Measurements from ENCODE around the gene SP9.

SP9 gene

DNA sequence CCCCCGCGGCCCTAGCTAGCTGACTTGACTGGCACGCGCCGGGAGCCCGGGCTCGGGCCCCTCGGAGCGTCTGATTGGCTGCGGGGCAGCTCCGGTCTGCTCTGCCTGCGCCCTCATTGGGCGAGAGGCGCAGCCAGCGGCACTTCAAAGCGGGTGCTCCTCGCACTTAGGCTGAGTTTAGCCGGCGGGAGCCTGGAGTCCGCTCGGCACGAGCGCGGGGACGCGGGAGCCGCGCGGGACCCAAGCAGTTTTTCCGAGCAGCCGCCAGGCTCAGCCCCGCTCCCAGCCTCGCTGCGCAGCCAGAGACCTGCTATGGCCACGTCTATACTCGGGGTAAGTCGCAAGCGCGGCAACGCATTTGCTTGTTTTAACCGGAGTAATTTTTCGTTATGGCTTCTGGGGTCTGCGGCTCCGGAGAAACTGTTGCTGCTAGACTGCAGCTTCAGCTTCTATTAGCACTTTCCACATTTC, at the start of gene SP9:
Gene SP9, plus strand, starts transcription at position 174 of the 471 bp plus-strand sequence. Its CDS starts 139 bp downstream, at position 313.
- DNase-seq = no peak

DNA sequence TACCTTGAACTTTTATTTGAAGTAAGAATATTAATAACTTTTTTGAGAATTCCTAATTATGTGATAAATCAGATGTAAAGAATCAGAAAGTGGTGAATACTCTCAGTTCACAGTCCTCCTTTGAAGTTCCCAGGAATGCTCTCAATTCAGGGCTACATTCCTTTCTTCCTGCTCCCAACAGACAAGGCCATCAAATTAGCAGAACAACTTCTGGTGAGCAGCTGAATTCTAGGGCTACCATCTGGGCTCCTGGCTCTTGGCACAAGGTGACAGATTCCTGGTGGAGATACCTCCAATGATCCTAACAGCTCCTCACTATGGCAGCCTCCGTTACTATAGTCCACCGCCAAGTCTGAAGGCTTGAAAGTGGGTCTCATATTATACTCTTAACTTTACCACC, 48.6 kb upstream of the SP9 start:
- DNase-seq = no peak

DNA sequence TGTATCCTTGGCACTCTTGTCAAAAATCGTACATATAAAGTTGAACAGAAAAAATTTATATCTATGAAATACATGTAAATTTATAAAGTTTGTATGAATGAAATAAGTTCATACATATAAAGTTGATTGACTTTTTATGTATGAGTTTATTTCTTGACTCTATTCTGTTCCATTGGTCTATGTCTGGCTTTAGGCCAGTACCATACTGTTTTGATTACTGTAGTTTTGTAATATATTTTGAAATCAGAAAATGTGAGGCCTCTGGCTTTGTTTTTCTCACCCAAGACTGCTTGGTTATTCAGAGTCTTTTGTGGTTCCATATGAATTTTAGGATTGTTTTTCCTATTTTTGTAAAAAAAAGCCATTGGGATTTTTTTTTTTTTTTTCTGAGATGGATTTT, 41.8 kb upstream of the SP9 start:
- no peak for DNase-seq

DNA sequence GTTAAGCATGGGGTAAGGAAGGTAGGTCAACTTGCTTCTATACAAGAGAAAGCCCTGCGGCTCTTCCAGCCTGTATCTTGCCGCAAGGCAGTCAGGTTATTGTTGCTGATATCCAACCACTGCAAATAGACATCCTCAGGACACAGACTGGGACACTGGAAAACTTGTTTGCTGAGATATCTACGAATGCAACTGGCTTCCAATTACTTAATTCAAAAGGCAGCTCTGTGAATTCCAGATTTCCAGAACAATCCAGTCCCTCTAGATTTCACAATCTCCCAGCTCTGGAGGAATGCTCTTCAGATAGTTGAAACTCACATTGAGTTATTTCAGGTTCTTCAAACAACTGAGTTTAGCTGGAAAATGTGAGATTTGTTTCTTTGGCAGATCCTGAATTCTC, 34.6 kb upstream of the SP9 start:
- DNase-seq = no peak

DNA sequence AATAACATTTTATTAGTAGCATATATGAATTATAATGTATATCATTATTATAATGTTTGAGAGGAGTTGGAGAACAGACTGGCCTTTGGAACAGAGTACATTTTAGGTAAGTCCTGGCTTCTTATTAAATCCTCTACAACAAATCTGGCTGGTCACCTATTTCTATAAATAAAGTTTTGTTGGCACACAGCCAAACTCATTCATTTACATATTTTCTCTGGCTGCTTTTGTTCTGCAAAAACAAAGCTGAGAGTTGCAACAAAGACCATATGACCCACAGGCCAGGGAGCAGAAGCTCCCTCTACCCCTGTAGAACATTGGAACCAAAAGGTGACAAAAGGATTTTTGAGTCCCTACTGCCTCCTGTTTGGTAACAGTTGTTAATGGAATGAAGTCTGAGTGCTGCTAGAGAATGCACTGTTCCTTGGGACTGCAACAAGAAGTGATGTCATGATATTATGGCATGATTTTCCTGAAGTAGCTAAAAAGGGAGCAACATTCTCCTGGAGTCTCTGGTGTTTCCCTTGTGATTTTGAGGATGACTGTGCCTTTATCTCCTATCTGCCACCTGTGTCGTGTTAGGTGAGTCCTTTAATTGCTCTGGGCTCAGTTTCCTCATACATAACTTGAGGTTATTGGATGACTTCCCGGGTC, 22.0 kb upstream of the SP9 start:
- DNase-seq = no peak

DNA sequence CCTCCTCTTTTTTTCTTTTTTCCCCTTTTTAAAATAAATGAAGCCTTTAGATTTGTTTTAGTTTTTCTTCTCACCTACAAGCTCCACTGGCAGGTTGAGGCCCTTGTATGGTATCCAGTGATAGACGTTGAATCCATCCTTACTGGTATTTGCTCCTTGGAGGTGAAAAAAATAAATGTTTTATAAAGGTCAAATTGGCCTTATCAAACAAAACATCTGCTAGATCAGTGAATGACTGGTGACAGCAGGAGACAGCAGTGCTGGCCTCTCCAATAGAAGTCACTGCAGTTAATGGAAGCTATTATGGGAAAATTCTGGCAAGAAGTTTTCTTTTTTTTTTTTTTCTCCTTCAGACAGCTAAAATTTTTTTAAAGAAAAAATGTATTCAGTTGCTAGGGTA, 12.6 kb upstream of the SP9 start:
- DNase-seq = no peak

DNA sequence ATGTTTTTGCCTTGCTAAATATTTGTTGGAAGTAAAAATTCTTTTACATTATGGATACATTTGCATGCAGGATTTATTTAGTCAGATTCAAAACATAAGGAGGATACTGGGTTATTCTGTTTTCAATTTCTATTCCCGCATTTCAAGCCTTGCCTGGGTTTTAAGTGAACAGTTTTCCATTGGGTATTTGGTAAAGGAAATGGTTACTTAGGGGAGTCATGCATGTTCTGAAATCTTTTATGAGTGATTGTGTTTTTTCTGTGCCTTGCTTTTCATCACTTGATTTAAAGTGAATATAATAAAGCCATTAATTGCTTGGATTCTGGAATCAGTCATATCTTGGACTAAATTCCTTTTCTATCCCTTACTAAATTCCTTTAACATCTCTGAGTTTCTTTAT, 12.0 kb upstream of the SP9 start:
- no peak for DNase-seq

DNA sequence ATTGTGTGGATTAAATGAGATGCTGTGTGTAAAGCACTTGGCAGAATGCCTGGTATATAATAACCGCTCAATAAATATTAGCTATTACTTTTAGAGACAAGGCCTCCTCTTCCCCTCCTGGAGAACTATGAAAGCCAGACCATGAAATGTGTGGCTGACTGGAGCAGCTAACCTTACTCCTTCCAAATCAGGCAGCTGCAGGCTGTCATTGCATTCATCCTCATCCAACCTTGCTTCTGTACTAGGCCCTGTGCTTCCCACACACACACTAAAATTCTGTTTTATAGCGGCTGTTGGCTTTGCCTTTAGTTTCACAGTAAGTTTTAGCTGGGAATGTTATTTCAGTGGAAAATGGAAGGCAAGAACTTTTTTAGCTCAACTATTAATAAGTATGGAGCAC, 10.2 kb upstream of the SP9 start:
- no peak for DNase-seq

DNA sequence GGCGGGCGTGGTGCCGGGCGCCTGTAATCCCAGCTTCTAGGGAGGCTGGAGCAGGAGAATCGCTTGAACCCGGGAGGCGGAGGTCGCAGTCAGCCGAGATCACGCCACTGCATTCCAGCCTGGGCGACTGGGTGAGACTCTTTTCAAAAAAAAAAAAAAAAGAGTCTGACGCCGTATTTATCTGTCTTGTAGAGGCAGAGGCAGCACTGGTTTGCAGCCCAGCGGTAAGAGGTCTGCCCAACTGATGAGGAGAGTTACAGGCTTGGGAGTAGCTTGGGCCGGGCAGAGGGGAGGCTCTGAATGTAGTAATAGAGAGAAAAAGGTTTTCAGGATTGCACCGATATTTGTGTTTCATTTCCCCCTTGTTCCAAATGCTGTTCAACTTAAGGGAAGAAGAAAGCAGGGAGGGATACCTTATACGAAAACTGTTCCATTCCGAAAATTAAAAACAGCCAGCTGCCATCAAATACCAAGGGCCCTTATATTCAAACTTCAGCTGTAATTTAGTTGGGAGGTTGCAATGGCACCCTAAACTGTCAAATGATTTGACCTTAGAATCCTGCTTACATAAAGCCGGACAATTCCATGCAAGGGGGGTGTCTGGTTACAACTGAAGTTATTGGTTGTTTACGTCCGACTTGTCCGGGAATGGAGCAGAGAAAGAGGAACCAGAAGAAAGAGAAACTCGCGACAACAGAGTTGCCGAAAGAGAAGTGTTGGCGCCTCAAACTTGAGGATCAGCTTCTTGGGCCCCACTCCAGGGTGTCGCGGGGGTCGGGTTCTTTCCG, 9.2 kb upstream of the SP9 start:
- DNase-seq = no peak

DNA sequence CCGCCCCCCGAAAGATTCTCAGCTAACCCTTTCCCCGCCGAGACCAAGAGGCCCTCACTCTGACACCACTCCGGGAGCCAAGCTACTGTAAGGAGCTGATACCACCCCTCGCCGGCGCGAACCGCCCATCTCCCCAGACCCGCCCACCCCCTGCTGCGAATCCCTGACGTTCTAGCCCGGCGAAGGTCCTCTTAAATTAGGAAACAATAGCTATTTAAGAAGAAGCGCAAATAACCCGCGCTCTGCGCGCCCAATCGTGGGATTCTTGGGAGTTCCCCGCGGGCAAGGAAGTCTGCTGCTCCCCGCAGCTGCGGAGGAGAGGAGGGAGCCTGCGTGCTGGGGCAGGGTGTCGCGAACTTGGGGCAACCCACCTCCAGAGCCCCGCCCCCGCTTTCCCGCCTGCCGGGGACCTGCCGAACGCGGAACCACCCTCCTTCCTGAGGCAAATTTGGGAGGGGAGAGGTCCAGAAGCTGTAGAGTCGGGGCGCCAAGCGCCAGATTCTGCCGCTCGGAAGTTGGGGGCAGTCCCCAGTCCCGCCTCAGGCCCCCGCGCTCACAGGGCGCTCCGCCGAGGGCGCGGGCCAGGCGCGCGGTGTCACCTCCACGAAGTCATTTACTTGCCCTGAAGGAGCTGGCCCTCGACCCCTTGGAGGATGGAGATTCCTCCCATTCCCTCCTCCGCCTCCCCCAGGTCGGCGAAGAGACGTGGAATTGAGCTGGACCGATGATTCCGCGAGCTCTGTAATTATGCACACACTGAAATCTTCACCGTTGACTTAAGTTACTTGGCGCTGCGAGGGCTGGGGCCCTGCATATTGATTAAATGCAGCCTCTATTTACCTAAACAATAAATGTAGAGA, 8.4 kb upstream of the SP9 start:
- no peak for DNase-seq

DNA sequence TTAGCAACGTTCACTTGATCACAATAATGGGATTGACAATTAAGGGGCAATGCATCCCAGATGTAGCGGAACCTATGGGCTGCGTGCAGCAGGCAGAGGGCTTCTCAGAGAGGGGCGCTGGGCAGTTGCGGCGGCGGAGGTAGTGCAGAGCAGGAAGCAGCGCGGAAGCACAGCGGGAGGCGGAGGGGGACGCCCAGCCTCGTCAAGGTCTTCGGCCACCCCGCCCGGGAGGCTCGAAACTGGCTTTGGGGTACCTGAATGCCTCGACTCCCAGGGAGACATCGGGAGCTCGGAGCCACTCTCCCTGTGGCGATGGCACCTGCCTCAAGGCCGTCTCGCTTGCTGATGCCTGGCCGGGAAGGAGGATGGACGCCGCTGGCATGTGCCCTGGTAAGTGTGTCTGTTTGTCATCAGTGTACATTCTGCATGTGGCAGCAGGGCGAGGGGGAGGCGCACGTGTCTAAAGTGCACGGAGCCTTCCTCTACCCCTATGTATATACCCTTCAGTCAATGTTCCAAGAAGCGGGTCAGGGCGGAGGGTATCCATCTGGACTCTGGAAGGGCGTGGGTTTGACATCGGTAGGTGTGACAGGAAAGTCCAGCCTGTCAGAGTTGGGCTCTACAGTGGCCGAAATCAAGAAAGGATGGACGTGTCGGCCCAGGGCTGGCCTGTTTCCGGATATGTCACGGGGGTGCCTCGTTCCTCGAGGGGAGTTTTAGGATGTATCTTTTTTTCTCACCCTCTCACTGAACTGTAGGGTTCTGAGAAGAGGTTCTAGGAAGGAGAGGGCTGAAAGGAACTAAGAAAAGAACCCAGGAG, 7.5 kb upstream of the SP9 start:
- no peak for DNase-seq

DNA sequence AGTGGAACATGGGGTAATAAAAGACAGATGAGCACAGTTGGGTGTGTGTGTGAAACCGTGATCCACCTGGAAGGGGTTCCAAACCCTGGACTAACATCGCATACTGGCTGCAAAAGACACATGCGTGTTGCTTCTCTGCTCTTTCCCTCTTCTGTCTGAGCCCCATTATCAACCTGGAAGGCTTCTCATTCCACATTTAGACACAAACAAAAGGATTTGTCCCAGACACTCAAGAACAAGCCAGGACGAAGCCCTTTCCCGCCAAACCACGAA, 7.0 kb upstream of the SP9 start:
- DNase-seq = no peak

DNA sequence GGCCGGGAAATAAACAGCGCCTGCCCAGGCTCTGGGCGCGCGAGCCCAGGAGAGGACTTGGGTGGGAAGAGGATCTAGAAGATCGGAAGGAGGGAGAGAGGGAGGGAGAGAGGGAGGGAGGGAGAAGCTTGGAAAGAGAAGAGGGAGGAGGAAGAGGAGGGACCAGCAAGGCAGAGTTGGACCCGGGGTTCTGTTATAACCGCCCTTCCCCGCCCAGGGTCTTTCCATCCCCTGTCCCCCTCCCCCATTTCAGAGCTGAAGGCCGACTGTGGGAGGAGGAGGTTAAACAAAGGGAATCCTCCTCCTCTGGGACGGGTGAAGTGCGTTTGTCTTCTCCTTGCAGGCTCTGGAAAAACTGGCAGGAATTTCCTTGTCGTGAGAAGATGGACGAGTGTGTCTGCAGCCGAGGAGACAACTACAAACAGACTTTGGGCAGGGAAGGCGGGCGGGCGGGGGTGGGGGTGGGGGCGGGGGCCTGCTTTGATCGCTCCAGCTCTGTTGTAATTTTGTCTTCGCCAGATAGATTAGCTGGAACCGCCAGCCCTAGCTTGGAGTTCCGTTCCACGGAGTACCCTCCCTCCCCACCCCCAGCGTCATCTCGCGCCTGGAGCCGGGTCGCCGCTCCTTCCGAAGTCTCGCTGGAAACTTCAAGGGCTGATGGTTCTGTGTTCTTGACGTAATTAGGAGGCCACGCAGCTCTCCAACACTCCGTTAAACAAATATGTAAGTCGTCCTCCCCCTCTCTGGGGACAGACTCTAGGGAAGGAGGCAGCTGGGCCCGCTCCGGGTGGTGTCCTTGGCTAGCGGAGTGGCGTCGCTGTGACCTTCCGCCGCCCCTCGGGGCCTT, 6.4 kb upstream of the SP9 start:
- no peak for DNase-seq

DNA sequence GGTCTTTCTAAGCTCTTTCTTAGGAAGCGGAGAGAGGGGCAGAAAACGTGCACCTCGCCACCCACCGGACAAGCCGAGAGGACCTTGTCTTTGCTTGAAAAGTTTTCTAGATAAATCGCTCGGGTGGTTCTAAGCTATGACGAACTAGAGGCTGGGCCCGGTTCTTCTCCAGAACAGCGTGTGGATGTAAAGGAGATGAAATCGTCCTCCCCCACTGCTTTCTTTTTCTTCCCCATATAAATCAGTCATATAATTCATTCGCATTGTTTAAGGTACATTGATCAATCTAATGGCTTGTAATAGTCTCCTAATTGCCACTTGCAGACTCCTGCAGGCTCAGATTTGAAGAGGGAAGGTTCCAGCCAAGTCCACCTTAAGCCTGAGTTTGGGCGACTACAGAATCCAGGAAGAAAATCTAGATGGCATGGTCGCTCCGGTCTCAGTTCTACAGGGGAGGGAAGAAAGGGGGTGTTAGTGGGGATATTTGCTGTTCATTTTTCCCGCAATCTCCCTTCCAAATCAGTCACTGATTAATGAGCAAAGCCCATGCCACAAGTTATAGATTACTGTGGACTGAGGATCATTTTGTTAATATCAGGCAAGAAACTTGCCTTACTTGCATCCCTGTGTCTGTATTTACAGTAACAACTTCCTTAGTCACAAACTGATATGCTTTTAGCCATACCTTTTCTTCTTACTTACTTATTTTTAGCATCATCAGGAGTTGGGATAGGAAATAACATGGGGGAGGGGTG, 5.6 kb upstream of the SP9 start:
- DNase-seq = no peak

DNA sequence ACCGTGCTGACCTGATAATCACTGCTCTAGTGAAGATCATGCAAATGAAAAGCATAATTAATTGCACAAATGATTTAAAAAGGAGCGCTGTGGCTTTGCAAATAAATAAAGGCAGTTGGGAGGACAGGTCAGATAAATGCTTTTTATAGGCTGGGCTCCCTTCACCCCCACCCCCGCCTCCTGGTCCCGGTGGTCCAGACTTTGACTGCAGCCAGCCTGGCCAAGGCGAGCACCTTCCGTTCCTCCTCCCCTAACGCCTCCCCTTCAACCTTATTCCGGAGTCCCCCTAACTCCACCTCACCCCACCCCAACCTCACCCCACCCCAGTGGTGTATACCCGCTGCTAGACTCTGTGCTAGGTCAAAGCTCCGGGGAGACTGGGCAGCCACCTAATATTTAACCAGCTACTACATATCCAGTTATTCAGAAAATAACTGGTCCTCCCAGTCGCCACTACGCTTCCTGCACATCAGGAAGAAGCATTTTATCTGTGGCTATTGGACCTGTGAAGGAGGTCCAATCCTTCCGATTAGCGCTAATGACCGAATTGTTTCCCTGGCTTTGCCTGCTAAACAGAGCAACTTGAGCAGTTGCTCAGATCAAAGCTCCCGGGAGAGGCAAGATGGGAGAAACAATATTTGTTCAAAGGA, 3.7 kb upstream of the SP9 start:
- DNase-seq = no peak

DNA sequence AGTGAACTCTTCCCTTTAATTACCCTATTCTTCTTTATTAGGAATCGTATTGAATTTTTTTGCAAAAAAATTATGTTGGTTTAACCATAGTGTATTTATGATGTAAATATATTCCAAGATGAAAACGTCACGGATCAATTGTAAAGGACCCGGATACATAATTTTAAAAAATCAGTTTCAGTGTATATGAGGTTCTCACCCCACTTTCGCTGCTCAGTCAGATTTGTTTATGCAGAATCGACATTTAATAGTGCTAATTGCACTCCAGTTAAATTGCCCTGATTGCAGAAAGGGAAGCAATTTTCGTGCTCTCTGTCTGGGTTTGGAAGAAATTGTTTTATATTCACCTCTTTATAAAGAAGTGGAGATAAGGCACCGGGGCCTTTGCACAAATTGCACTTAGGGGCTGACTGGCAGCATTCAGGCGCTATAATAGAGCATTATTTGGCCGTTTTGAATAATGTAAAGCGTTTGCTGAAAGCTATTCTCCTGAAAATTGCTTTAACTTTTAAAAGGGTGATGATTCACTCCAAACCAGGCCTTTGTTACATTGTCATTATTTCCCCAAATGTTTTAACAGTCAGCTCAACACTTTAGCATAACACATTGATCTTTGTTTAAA, 3.0 kb upstream of the SP9 start:
- no peak for DNase-seq

DNA sequence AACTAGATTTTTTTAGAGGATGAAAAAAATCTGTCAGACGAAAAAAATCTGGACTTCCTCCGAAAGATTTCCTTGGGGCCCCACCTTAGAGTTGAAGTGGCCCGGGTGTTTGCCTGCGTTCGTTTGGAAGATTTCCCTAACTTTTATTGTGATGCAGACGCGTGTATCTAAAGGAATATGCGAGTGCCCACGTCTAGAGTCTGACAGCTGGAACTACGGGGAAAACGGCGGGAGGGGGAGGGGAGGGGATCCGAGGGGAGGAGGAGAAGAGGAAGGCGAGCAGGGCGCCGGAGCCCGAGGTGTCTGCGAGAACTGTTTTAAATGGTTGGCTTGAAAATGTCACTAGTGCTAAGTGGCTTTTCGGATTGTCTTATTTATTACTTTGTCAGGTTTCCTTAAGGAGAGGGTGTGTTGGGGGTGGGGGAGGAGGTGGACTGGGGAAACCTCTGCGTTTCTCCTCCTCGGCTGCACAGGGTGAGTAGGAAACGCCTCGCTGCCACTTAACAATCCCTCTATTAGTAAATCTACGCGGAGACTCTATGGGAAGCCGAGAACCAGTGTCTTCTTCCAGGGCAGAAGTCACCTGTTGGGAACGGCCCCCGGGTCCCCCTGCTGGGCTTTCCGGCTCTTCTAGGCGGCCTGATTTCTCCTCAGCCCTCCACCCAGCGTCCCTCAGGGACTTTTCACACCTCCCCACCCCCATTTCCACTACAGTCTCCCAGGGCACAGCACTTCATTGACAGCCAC, 2.4 kb upstream of the SP9 start:
- no peak for DNase-seq

DNA sequence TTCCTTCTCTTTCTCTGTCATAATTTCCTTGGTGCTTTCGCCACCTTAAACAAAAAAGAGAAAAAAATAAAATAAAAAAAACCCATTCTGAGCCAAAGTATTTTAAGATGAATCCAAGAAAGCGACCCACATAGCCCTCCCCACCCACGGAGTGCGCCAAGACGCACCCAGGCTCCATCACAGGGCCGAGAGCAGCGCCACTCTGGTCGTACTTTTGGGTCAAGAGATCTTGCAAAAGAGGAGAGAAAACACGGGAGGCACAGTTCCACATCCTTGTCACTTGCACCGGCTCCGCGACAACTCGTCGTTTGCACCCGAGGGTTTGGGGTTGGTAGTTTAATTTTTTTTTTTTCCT, 1.8 kb upstream of the SP9 start:
- DNase-seq = no peak
